Transverse colon (tissue), 4 donors: ENCODE measurements around the gene MBD5. TPM values are rescaled to one million over a fixed set of nuclear protein-coding genes. Genes with fewer than 3 reads are reported as not detected.

Experiments
- DNase-seq: peaks from one replicate; pipeline ENCODE4 v3.0.0-alpha.2; 2019
- H3K27ac ChIP-seq, 4 donors: fragments of 200-600 bp; sonication (generic); 2 replicates each; pipeline ENCODE4 v1.5.1; 2016 to 2018; ENCODE audit warnings: inconsistent platforms in 4 of 4
- H3K27me3 ChIP-seq: fragments of 200-600 bp; sonication (generic); 2 replicates; pipeline ENCODE4 v1.5.1; 2017; ENCODE audit warnings: inconsistent platforms
- H3K36me3 ChIP-seq, 4 donors: fragments of 200-600 bp; sonication (generic); 2 replicates each; pipeline ENCODE4 v1.5.1; 2017 to 2019; ENCODE audit warnings: inconsistent platforms in 4 of 4
- H3K4me1 ChIP-seq, 4 donors: fragments of 200-600 bp; sonication (generic); 2 replicates each; pipeline ENCODE4 v1.5.1; 2017 to 2020; ENCODE audit warnings: inconsistent platforms in 4 of 4
- H3K4me3 ChIP-seq, 4 donors: fragments of 200-600 bp; sonication (generic); 1 replicate in 1 of 4; 2 replicates in 3 of 4; pipeline versions ENCODE4 v1.5.1 to v1.6.1; 2017 to 2019; ENCODE audit warnings: inconsistent platforms in 4 of 4
- H3K9me3 ChIP-seq, 2 donors: fragments of 200-600 bp; sonication (generic); 2 replicates each; pipeline ENCODE4 v1.5.1; 2017 to 2019; ENCODE audit warnings: inconsistent platforms in 2 of 2
- EP300 ChIP-seq: sonication (generic); formaldehyde crosslinking; IDR thresholded peaks from one replicate; pipeline ENCODE4 v1.6.1; 2017; ENCODE audit warnings: antibody characterized with exemption, low read depth
- POLR2A ChIP-seq: fragments of 450-650 bp; IDR thresholded peaks from one replicate; pipeline ENCODE4 v1.6.1; 2016; ENCODE audit warnings: antibody characterized with exemption, mild to moderate bottlenecking, moderate library complexity
- POLR2AphosphoS5 ChIP-seq, 3 donors: sonication (generic); formaldehyde crosslinking; IDR thresholded peaks; one replicate each; pipeline ENCODE4 v1.6.1; 2016; ENCODE audit warnings: antibody characterized with exemption in 3 of 3
- WGBS, 2 donors: methylation state at CpG; one replicate each; pipeline ENCODE4 v1.1.5; 2018; ENCODE audit warnings: low coverage in 1 of 2; 5-methylcytosine and 5-hydroxymethylcytosine counted together
- in situ Hi-C, 4 donors: fragments of 200-750 bp; cut with MboI; loops; one replicate each; pipeline versions ENCODE4 v1.15.0 to v1.15.1; 2017; ENCODE audit warnings: low sequenced_read_pairs in 3 of 4, low pct_ligation_motif_present in 1 of 4, low pct_unique_long_range_greater_than_20kb in 1 of 4
- intact Hi-C: fragments of 100-400 bp; cut with DNase I; formaldehyde crosslinking; loops from one replicate; pipeline ENCODE4 v1.15.1; 2023; ENCODE audit warnings: low total_unique reads
- total RNA-seq, 4 donors: library from RNA; depleted of rRNA; stranded (reverse); fragments of >200 nt; gene quantifications; one replicate each; pipeline ENCODE4 v1.1.0, GENCODE V29; 2016
- TF ChIP-seq, protein P1 (sequence below), 5 experiments: fragments of 200-600 bp in 3 of 5; fragments of 450-650 bp in 2 of 5; sonication (generic) in 3 of 5; IDR thresholded peaks; 1 replicate in 2 of 5; 2 replicates in 3 of 5; pipeline ENCODE4 v1.5.1; 2016 to 2017; ENCODE audit warnings: antibody characterized with exemption in 5 of 5, inconsistent platforms in 3 of 5, mild to moderate bottlenecking in 2 of 5, moderate library complexity in 1 of 5

MBD5 gene
- total RNA-seq, 4 donors from 2014 or later = 29.9 to 67.3 (median 52.6) TPM

DNA sequence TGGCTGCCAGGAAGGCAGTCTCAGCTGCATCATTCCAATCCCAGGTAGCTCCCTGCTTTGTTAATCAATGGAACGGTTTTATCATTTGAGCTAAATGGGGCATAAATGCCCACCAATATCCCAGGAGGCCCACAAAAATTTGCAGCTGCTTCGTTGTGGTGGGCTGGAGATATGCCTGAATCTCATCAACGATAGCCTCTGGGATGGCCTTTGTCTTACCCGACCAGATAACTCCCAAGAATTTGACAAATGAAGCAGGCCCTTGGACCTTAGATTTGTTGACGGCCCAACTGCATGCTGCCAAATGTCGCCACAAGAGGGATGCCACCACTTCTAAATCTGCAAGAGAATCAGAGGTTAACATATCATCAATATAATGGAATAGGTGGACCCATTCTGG is 236.4 kb downstream of the MBD5 start:
- in situ Hi-C loops (no loop called here), intact Hi-C loops (no loop called here)
- H3K9me3 ChIP-seq = no peaks in the 10 kb centered on the region
- WGBS, 2 donors = 90% methylated on average over 6 of the region's 6 CpGs; no CpG with 5 or more reads in 1 of the 2 donors
- no peak overlapping the region for H3K4me3 ChIP-seq
- H3K27me3 ChIP-seq = no peaks in the 10 kb centered on the region
- H3K27ac ChIP-seq = no peak overlapping the region
- DNase-seq = no peak
- H3K4me1 ChIP-seq = no peaks in the 10 kb centered on the region
- no peak for TF ChIP-seq EP300
- TF ChIP-seq POLR2AphosphoS5 (IDR thresholded peaks at IDR 0.05) = no peak
- TF ChIP-seq POLR2A = no peak
- TF ChIP-seq, protein P1, sequence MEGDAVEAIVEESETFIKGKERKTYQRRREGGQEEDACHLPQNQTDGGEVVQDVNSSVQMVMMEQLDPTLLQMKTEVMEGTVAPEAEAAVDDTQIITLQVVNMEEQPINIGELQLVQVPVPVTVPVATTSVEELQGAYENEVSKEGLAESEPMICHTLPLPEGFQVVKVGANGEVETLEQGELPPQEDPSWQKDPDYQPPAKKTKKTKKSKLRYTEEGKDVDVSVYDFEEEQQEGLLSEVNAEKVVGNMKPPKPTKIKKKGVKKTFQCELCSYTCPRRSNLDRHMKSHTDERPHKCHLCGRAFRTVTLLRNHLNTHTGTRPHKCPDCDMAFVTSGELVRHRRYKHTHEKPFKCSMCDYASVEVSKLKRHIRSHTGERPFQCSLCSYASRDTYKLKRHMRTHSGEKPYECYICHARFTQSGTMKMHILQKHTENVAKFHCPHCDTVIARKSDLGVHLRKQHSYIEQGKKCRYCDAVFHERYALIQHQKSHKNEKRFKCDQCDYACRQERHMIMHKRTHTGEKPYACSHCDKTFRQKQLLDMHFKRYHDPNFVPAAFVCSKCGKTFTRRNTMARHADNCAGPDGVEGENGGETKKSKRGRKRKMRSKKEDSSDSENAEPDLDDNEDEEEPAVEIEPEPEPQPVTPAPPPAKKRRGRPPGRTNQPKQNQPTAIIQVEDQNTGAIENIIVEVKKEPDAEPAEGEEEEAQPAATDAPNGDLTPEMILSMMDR (IDR thresholded peaks at IDR 0.05) = no peak
- no peaks in the 10 kb centered on the region for H3K36me3 ChIP-seq

DNA sequence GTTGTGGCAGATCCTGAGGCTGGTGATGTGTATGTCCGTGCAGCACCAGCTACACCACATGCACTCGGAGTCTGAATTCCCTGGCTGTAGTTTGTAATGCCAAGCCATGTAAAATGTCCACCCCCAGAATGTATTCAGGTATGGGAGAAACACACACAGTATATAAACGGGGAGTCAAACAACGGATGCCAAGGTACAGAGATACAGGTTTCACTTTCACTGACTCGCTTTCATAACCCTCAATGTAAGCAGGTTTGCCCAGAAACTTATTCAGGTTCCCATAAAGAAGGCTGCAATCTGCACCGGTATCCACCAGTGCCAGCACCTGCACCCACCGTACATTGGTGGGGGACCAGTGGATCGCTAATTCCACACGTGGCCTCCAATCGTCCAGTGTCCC is 237.2 kb downstream of the MBD5 start:
- intact Hi-C loops (no loop called here), in situ Hi-C loops (no loop called here)
- Histone ChIP-seq H3K9me3 (no peaks in the 10 kb centered on the region), H3K4me1 (no peaks in the 10 kb centered on the region), H3K36me3 (no peaks in the 10 kb centered on the region), H3K27me3 (no peaks in the 10 kb centered on the region), H3K4me3 (no peak overlapping the region), H3K27ac (no peak overlapping the region)
- DNase-seq = no peak
- no peak for TF ChIP-seq EP300
- TF ChIP-seq, protein P1 (IDR thresholded peaks at IDR 0.05) = no peak
- WGBS, 2 donors = 78% methylated on average over 10 of the region's 10 CpGs; no CpG with 5 or more reads in 1 of the 2 donors

DNA sequence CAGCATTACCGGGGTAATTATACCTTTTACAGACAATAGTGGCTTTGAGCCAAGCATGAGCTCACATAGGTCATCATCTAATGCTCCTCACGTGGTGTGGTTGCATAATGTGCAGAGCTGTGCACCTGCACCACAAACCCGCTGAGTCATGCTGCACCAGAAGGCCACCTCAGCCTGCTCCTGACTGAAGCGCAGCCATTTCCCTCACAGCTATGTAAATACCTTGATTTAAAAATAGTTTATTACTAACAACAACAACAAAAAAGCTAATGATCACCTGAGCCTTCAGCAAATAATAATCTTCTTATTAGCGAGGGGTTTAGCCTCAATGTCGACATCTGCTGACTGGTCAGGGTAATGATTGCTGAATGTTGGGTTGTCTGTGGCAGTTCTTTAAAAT is 238.8 kb downstream of the MBD5 start:
- intact Hi-C loops (no loop called here), in situ Hi-C loops (no loop called here)
- Histone ChIP-seq H3K4me1 (no peaks in the 10 kb centered on the region), H3K27ac (no peak overlapping the region), H3K9me3 (no peaks in the 10 kb centered on the region), H3K36me3 (no peaks in the 10 kb centered on the region), H3K27me3 (no peaks in the 10 kb centered on the region), H3K4me3 (no peak overlapping the region)
- DNase-seq = no peak
- TF ChIP-seq, protein P1 (IDR thresholded peaks at IDR 0.05) = no peak
- TF ChIP-seq EP300 (no peak), POLR2AphosphoS5 (IDR thresholded peaks at IDR 0.05) (no peak), POLR2A (no peak)
- WGBS, 2 donors = 88 to 100% methylated on average over 1 to 6 of the region's 6 CpGs

DNA sequence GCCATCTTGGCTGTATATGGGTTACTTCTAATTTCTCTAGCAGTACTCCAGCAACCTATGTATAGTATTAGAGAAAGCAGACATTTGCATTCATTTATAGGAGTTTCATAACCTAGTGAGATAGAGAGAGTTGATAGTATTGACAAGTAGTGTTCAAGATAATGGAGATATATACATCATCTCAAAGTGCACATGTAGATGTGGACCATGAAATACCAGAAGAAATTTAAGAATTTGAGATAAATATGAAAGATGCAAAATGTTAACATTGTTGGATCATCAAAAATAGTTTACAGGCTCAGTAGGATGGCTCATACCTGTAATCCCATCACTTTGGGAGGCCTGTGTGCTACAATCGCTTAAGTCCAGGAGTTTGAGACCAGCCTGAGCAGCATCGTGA is 243.0 kb downstream of the MBD5 start:
- Histone ChIP-seq H3K27ac (no peak overlapping the region), H3K4me3 (no peak overlapping the region), H3K9me3 (no peaks in the 10 kb centered on the region), H3K27me3 (no peaks in the 10 kb centered on the region), H3K4me1 (no peaks in the 10 kb centered on the region), H3K36me3 (no peaks in the 10 kb centered on the region)
- TF ChIP-seq POLR2A = no peak
- TF ChIP-seq POLR2AphosphoS5 (IDR thresholded peaks at IDR 0.05) = no peak
- no peak for TF ChIP-seq EP300
- TF ChIP-seq, protein P1 (IDR thresholded peaks at IDR 0.05) = no peak
- in situ Hi-C loops = no loop called here
- intact Hi-C loops = no loop called here
- DNase-seq = no peak
- 83 to 98% methylated on average over 2 of the region's 2 CpGs for WGBS, 2 donors
